ENCODE measurements around the gene SPATA13.

Gene SPATA13

GRCh38 chr13:24263632-24264031 is 103.1 kb downstream of the SPATA13 start:
- no peak for DNase-seq

- no peak for DNase-seq
Observed at GRCh38 chr13:24264976-24265375, 104.5 kb downstream of the SPATA13 start.

GRCh38 chr13:24265453-24265852 is 104.9 kb downstream of the SPATA13 start:
- no peak for DNase-seq

GRCh38 chr13:24267274-24267673 is 106.8 kb downstream of the SPATA13 start:
- no peak for DNase-seq

GRCh38 chr13:24267801-24268200 is 107.3 kb downstream of the SPATA13 start:
- DNase-seq, result no peak

GRCh38 chr13:24269821-24270220 is 109.3 kb downstream of the SPATA13 start:
- no peak for DNase-seq

GRCh38 chr13:24270639-24271141 is 110.2 kb downstream of the SPATA13 start:
- no peak for DNase-seq

GRCh38 chr13:24271231-24271600 is 110.7 kb downstream of the SPATA13 start:
- DNase-seq, result no peak

- DNase-seq, result no peak
Observed at GRCh38 chr13:24271601-24272451, 111.3 kb downstream of the SPATA13 start.

GRCh38 chr13:24272452-24273161 is 112.1 kb downstream of the SPATA13 start:
- DNase-seq, result no peak

GRCh38 chr13:24273926-24274325 is 113.4 kb downstream of the SPATA13 start:
- DNase-seq, result no peak

- DNase-seq, result no peak
Observed at GRCh38 chr13:24274452-24275021, 114.0 kb downstream of the SPATA13 start.

- no peak for DNase-seq
Observed at GRCh38 chr13:24275041-24275440, 114.5 kb downstream of the SPATA13 start.

- DNase-seq, result no peak
Observed at GRCh38 chr13:24276306-24276705, 115.8 kb downstream of the SPATA13 start.

GRCh38 chr13:24276861-24277260 is 116.3 kb downstream of the SPATA13 start:
- DNase-seq, result no peak

GRCh38 chr13:24277761-24278160 is 117.2 kb downstream of the SPATA13 start:
- DNase-seq, result no peak

- DNase-seq, result no peak
Observed at GRCh38 chr13:24279327-24280110, 119.0 kb downstream of the SPATA13 start.

GRCh38 chr13:24280720-24281119 is 120.2 kb downstream of the SPATA13 start:
- DNase-seq, result no peak

- no peak for DNase-seq
Observed at GRCh38 chr13:24281188-24282008, 120.9 kb downstream of the SPATA13 start.

GRCh38 chr13:24282256-24282655 is 121.7 kb downstream of the SPATA13 start:
- DNase-seq, result no peak

- no peak for DNase-seq
Observed at GRCh38 chr13:24284889-24285565, 124.5 kb downstream of the SPATA13 start.
